Gastroesophageal sphincter (tissue), 3 donors: ENCODE results near the gene ZNF771.

ENCODE experiments used
- EP300 ChIP-seq: sonication (generic); formaldehyde crosslinking; IDR thresholded peaks from one replicate; pipeline ENCODE4 v1.6.1; 2017; ENCODE audit warnings: antibody characterized with exemption, mild to moderate bottlenecking
- POLR2AphosphoS5 ChIP-seq: sonication (generic); formaldehyde crosslinking; IDR thresholded peaks from one replicate; pipeline ENCODE4 v1.6.1; 2017; ENCODE audit warnings: antibody characterized with exemption
- TF ChIP-seq, protein P1 (sequence below), 4 experiments: fragments of 200-600 bp in 2 of 4; fragments of 450-650 bp in 2 of 4; sonication (generic) in 1 of 4; IDR thresholded peaks; one replicate each; pipeline ENCODE4 v1.5.1; 2017 to 2019; ENCODE audit warnings: antibody characterized with exemption in 4 of 4, mild to moderate bottlenecking in 2 of 4, moderate library complexity in 2 of 4

DNA sequence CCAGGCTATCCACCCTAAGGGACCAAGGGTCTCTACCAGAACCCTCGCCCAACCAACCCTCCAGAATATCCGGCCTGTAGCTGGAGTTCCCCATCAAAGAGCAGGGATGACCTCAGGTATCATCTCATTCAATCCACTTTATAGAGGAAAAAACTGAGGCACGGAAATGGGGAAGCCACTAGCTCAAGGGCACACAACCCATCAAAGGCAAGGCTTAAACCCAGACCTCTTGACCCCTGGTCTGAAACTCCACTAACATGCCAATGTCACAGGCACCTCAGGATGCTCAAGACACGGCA lies 38.7 kb upstream of the ZNF771 start:
- TF ChIP-seq, protein P1, sequence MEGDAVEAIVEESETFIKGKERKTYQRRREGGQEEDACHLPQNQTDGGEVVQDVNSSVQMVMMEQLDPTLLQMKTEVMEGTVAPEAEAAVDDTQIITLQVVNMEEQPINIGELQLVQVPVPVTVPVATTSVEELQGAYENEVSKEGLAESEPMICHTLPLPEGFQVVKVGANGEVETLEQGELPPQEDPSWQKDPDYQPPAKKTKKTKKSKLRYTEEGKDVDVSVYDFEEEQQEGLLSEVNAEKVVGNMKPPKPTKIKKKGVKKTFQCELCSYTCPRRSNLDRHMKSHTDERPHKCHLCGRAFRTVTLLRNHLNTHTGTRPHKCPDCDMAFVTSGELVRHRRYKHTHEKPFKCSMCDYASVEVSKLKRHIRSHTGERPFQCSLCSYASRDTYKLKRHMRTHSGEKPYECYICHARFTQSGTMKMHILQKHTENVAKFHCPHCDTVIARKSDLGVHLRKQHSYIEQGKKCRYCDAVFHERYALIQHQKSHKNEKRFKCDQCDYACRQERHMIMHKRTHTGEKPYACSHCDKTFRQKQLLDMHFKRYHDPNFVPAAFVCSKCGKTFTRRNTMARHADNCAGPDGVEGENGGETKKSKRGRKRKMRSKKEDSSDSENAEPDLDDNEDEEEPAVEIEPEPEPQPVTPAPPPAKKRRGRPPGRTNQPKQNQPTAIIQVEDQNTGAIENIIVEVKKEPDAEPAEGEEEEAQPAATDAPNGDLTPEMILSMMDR (IDR thresholded peaks at IDR 0.05): no peak
- TF ChIP-seq EP300 (no peak), POLR2AphosphoS5 (no peak)
